ENCODE measurements around the gene MAGEA3. TPM values are rescaled to one million over a fixed set of nuclear protein-coding genes. Genes with fewer than 3 reads are reported as not detected.
A peak's percentile ranks its signal among the peaks of the same experiment; 100 is the strongest.
"Not testable (repeated sequence)": the region's sequence is repeated elsewhere in the genome, so short reads cannot be mapped to it uniquely, and the experiment has no call there.

MAGEA3 gene
- total and polyA plus RNA-seq, 8 donors: 0.16 TPM; not detected in 7

GRCh38 chrX:152658302-152658701 is 40.3 kb upstream of the MAGEA3 start:
- Histone ChIP-seq H3K9me3 (no peaks in the 10 kb centered on the region), H3K4me1 (no peaks in the 10 kb centered on the region), H3K27me3 (peaks cover 0 to 10% (median 0%) of the 10 kb centered on the region in 4 donors), H3K27ac (no peak overlapping the region), H3K4me3 (no peak overlapping the region), H3K36me3 (no peaks in the 10 kb centered on the region)
- TF ChIP-seq, protein P1, sequence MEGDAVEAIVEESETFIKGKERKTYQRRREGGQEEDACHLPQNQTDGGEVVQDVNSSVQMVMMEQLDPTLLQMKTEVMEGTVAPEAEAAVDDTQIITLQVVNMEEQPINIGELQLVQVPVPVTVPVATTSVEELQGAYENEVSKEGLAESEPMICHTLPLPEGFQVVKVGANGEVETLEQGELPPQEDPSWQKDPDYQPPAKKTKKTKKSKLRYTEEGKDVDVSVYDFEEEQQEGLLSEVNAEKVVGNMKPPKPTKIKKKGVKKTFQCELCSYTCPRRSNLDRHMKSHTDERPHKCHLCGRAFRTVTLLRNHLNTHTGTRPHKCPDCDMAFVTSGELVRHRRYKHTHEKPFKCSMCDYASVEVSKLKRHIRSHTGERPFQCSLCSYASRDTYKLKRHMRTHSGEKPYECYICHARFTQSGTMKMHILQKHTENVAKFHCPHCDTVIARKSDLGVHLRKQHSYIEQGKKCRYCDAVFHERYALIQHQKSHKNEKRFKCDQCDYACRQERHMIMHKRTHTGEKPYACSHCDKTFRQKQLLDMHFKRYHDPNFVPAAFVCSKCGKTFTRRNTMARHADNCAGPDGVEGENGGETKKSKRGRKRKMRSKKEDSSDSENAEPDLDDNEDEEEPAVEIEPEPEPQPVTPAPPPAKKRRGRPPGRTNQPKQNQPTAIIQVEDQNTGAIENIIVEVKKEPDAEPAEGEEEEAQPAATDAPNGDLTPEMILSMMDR (IDR thresholded peaks at IDR 0.05): no peak
- no peak for ATAC-seq
- no peak for FAIRE-seq
- DNase-seq: no peak
- intact Hi-C loops (cut with DNase I): no loop called here
- 27 to 32% methylated on average over 2 of the region's 2 CpGs for WGBS, 2 donors

DNA sequence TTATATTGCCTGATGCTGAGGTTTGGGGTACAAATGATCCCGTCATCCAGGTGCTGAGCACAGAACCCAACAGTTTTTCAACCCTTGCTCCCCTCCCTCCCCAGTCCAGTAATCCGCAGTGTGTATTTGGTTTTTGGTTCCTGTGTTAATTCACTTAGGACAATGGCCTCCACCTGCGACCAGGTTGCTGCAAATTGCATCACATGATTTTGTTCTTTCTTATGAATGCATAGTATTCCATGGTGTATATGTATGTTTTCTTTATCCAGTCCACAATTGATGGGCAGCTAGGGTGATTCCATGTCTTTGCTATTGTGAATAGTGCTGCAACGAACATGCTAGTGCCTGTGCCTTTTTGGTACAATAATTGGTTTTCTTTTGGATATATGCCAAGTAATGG is 35.5 kb upstream of the MAGEA3 start:
- H3K27ac ChIP-seq: no peak overlapping the region
- FAIRE-seq: no peak
- peaks cover 0 to 6% (median 0%) of the 10 kb centered on the region in 4 donors for H3K27me3 ChIP-seq
- H3K4me3 ChIP-seq: no peak overlapping the region
- TF ChIP-seq, protein P1 (IDR thresholded peaks at IDR 0.05): no peak
- WGBS, 2 donors: 34 to 40% methylated on average over 4 of the region's 4 CpGs
- H3K9me3 ChIP-seq: no peaks in the 10 kb centered on the region
- no peaks in the 10 kb centered on the region for H3K36me3 ChIP-seq
- no peak for ATAC-seq
- intact Hi-C loops (cut with DNase I): no loop called here
- no peaks in the 10 kb centered on the region for H3K4me1 ChIP-seq
- DNase-seq: no peak

GRCh38 chrX:152674135-152674534 is 24.5 kb upstream of the MAGEA3 start:
- no peak for FAIRE-seq
- 71 to 74% methylated on average over 2 of the region's 2 CpGs for WGBS, 2 donors
- TF ChIP-seq, protein P1 (IDR thresholded peaks at IDR 0.05): no peak
- Histone ChIP-seq H3K27ac (no peak overlapping the region), H3K36me3 (no peaks in the 10 kb centered on the region), H3K9me3 (no peaks in the 10 kb centered on the region), H3K4me1 (no peaks in the 10 kb centered on the region), H3K4me3 (no peak overlapping the region), H3K27me3 (peaks cover 0 to 5% (median 3%) of the 10 kb centered on the region in 4 donors)
- intact Hi-C loops (cut with DNase I): no loop called here
- DNase-seq: no peak
- no peak for ATAC-seq

DNA sequence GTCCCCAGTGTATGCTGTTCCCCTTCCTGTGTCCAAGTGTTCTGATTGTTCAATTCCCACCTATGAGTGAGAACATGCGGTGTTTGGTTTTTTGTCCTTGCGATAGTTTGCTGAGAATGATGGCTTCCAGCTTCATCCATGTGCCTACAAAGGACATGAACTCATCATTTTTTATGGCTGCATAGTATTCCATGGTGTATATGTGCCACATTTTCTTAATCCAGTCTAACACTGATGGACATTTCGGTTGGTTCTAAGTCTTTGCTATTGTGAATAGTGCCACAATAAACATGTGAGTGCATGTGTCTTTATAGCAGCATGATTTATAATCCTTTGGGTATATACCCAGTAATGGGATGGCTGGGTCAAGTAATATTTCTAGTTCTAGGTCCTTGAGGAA is 23.9 kb upstream of the MAGEA3 start:
- H3K4me3 ChIP-seq; DNase-seq; H3K36me3 ChIP-seq; H3K4me1 ChIP-seq; intact Hi-C loops (cut with DNase I); H3K27me3 ChIP-seq; H3K27ac ChIP-seq; ATAC-seq; H3K9me3 ChIP-seq; FAIRE-seq: not testable (repeated sequence)
- 71 to 80% methylated on average over 3 of the region's 3 CpGs for WGBS, 2 donors

GRCh38 chrX:152681012-152681411 is 17.6 kb upstream of the MAGEA3 start:
- not testable (repeated sequence) for FAIRE-seq
- peak in 2 of 4 donors; percentile 61 to 63 for ATAC-seq
- no CpG with 5 or more reads among the region's 3 CpGs for WGBS, 2 donors

DNA sequence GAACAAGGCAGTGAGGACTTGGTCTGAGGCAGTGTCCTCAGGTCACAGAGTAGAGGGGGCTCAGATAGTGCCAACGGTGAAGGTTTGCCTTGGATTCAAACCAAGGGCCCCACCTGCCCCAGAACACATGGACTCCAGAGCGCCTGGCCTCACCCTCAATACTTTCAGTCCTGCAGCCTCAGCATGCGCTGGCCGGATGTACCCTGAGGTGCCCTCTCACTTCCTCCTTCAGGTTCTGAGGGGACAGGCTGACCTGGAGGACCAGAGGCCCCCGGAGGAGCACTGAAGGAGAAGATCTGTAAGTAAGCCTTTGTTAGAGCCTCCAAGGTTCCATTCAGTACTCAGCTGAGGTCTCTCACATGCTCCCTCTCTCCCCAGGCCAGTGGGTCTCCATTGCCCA is 1.8 kb downstream of the MAGEA3 start:
- FAIRE-seq; H3K27ac ChIP-seq; H3K4me3 ChIP-seq; H3K4me1 ChIP-seq; ATAC-seq; intact Hi-C loops (cut with DNase I); H3K36me3 ChIP-seq; H3K27me3 ChIP-seq; H3K9me3 ChIP-seq: not testable (repeated sequence)
- DNase-seq: peak in 2 of 6 donors; percentile 6 to 52
- 72 to 80% methylated on average over 4 of the region's 5 CpGs for WGBS, 2 donors

More at GRCh38 chrX:152681012-152681411, 17.6 kb upstream of the MAGEA3 start:
- H3K4me3 ChIP-seq; H3K4me1 ChIP-seq; DNase-seq; H3K27me3 ChIP-seq; H3K27ac ChIP-seq; H3K36me3 ChIP-seq; intact Hi-C loops (cut with DNase I); H3K9me3 ChIP-seq: not testable (repeated sequence)

- not testable (repeated sequence) for ATAC-seq
These were observed 7.9 kb downstream of the MAGEA3 start for GRCh38 chrX:152706500-152706899.

DNA sequence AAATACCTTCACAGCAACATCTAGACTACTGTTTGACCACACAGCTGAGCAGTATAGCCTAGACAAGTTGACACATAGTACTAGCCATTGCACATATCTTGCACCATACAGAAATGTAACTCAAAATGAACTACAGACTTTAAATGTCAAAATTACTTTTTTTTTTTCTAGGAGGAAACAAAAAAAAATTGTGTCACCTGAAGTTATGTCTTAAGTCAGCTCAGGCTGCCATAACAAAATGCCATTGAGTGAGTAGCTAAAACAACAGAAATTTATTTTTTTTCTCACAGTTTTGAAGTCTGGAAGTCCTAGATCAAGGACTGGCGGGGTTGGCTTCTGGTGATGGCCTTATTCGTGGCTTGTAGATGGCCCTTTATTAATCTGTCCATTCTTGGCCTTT is 10.6 kb downstream of the MAGEA3 start, which contains the start of gene CSAG2:
Gene CSAG2 (minus strand): TSS at position 101 of the 400 bp plus-strand sequence. CDS start 161 bp downstream, outside the sequence.
- intact Hi-C loops (cut with DNase I); H3K27me3 ChIP-seq; DNase-seq; H3K9me3 ChIP-seq; H3K4me3 ChIP-seq; H3K36me3 ChIP-seq; FAIRE-seq; ATAC-seq; H3K27ac ChIP-seq; H3K4me1 ChIP-seq: not testable (repeated sequence)
- no CpG with 5 or more reads among the region's 2 CpGs for WGBS, 2 donors

More at GRCh38 chrX:152706500-152706899, 7.9 kb downstream of the MAGEA3 start:
- H3K9me3 ChIP-seq; H3K4me3 ChIP-seq; FAIRE-seq; intact Hi-C loops (cut with DNase I); DNase-seq; H3K27me3 ChIP-seq; H3K27ac ChIP-seq; H3K36me3 ChIP-seq; H3K4me1 ChIP-seq: not testable (repeated sequence)
- 66 to 82% methylated on average over 3 to 4 of the region's 7 CpGs for WGBS, 2 donors

GRCh38 chrX:152713195-152713594 is 14.6 kb downstream of the MAGEA3 start:
- H3K27ac ChIP-seq; H3K9me3 ChIP-seq; intact Hi-C loops (cut with DNase I); ATAC-seq; H3K4me3 ChIP-seq; H3K27me3 ChIP-seq; H3K4me1 ChIP-seq; DNase-seq; H3K36me3 ChIP-seq; FAIRE-seq: not testable (repeated sequence)
- WGBS, 2 donors: no CpG with 5 or more reads among the region's 5 CpGs
